Neural progenitor cell (in vitro differentiated cells): ENCODE data around the gene CRYZL1.

Experiments
- EZH2phosphoT487 ChIP-seq: fragments of 200-600 bp; sonication (generic); IDR thresholded peaks from 2 replicates; pipeline ENCODE4 v1.6.1; 2017; ENCODE audit warnings: antibody characterized with exemption
- TF ChIP-seq, protein P1 (sequence below): fragments of 200-600 bp; sonication (generic); IDR thresholded peaks from 2 replicates; pipeline ENCODE4 v1.5.1; 2017; ENCODE audit warnings: antibody characterized with exemption, mild to moderate bottlenecking

- TF ChIP-seq, protein P1, sequence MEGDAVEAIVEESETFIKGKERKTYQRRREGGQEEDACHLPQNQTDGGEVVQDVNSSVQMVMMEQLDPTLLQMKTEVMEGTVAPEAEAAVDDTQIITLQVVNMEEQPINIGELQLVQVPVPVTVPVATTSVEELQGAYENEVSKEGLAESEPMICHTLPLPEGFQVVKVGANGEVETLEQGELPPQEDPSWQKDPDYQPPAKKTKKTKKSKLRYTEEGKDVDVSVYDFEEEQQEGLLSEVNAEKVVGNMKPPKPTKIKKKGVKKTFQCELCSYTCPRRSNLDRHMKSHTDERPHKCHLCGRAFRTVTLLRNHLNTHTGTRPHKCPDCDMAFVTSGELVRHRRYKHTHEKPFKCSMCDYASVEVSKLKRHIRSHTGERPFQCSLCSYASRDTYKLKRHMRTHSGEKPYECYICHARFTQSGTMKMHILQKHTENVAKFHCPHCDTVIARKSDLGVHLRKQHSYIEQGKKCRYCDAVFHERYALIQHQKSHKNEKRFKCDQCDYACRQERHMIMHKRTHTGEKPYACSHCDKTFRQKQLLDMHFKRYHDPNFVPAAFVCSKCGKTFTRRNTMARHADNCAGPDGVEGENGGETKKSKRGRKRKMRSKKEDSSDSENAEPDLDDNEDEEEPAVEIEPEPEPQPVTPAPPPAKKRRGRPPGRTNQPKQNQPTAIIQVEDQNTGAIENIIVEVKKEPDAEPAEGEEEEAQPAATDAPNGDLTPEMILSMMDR, result no peak
- no peak for TF ChIP-seq EZH2phosphoT487
Measured at GRCh38 chr21:33611006-33611744, 30.4 kb downstream of the CRYZL1 start.
